ENCODE results near the gene ABCG8. TPM values are rescaled to one million over a fixed set of nuclear protein-coding genes. Genes with fewer than 3 reads are reported as not detected.

The ABCG8 gene
- total RNA-seq: not detected in 2 replicates

DNA sequence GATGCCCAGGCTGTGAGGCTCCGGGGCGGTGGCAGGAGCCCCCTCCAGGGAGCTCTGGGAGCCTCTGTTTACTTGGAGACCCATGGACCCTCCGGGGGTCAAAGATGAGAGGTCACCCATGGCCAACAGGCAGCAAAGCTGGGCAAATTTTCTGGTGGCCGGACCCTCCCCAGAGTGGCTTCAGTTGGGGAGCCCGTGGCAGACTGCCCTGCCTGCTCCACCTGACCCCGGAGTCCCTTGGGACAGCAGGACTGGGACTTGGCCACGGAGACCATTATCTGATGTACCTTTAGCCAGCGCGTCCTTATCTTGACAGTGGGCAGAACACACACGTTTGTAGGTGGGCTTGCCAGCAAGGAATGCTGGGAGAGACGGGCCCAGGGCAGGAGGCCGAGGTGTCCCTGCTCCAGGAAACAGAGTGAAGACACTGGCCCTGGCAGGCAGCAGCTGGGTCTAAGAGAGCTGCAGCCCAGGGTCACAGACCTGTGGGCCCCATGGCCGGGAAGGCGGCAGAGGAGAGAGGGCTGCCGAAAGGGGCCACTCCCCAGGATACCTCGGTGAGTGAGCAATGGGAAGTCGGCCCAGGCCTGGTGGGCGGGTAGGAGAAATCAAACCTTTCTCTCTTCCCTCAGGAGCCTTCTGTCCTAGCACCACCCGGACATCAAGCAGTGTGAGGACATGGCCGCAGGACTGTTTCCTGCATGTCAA, at the start of gene ABCG8, which contains the start of gene ABCG5:
Gene ABCG8 (plus strand): TSS at position 412 of the 708 bp plus-strand sequence. CDS start 83 bp downstream, at position 495.
Gene ABCG5 (minus strand): TSS at position 280 of the 708 bp plus-strand sequence. CDS start 160 bp downstream, at position 120.

Other genes with a start within 250 kb of the ABCG8 start
- 16.3 and 16.4 TPM in 2 replicates for gene THADA, start 242.9 kb upstream of the ABCG8 start, total RNA-seq
- gene PLEKHH2, start 201.7 kb upstream of the ABCG8 start, total RNA-seq: 1.0 and 1.2 TPM in 2 replicates
- gene C1GALT1C1L, start 162.5 kb upstream of the ABCG8 start, total RNA-seq: 0.50 and 1.0 TPM in 2 replicates
- 11.4 and 17.8 TPM in 2 replicates for gene DYNC2LI1, start 64.9 kb upstream of the ABCG8 start, total RNA-seq
- not detected in 2 replicates for gene ABCG5, start 132 bp upstream of the ABCG8 start, total RNA-seq
- gene LRPPRC, start 157.0 kb downstream of the ABCG8 start, total RNA-seq: 43.3 and 53.1 TPM in 2 replicates